ENCODE data around the gene PHF5A.
"Not testable (repeated sequence)": the region's sequence is repeated elsewhere in the genome, so short reads cannot be mapped to it uniquely, and the experiment has no call there.

The PHF5A gene

GRCh38 chr22:41487037-41487935, 18.8 kb upstream of the PHF5A start:
- DNase-seq: no peak

- no peak for DNase-seq
These were observed 16.5 kb upstream of the PHF5A start for GRCh38 chr22:41485033-41485432.

GRCh38 chr22:41482319-41482935, 13.9 kb upstream of the PHF5A start:
- DNase-seq: no peak

GRCh38 chr22:41481925-41482318, 13.4 kb upstream of the PHF5A start:
- DNase-seq: no peak

GRCh38 chr22:41481131-41481830, 12.8 kb upstream of the PHF5A start:
- no peak for DNase-seq

- peak; percentile 36 for DNase-seq
These were observed 11.9 kb upstream of the PHF5A start for GRCh38 chr22:41480397-41480735.

GRCh38 chr22:41479671-41480396, 11.3 kb upstream of the PHF5A start:
- DNase-seq: peak; percentile 45

- no peak for DNase-seq
These were observed 10.5 kb upstream of the PHF5A start for GRCh38 chr22:41478891-41479521.

GRCh38 chr22:41478473-41478872, 10.0 kb upstream of the PHF5A start:
- DNase-seq: no peak

- no peak for DNase-seq
These were observed 6.5 kb upstream of the PHF5A start for GRCh38 chr22:41474872-41475451.

GRCh38 chr22:41471568-41471967, 3.1 kb upstream of the PHF5A start:
- no peak for DNase-seq

- no peak for DNase-seq
These were observed 2.4 kb upstream of the PHF5A start for GRCh38 chr22:41470886-41471285.

- no peak for DNase-seq
These were observed 843 bp upstream of the PHF5A start for GRCh38 chr22:41469218-41469851.

GRCh38 chr22:41461901-41462300, 6.6 kb downstream of the PHF5A start:
- no peak for DNase-seq

GRCh38 chr22:41460071-41460470, 8.4 kb downstream of the PHF5A start:
- not testable (repeated sequence) for DNase-seq

GRCh38 chr22:41459431-41459830, 9.1 kb downstream of the PHF5A start:
- DNase-seq: no peak

GRCh38 chr22:41458161-41458728, 10.2 kb downstream of the PHF5A start:
- DNase-seq: no peak

GRCh38 chr22:41448189-41448808, 20.2 kb downstream of the PHF5A start:
- peak; percentile 100 for DNase-seq

GRCh38 chr22:41447435-41448188, 20.9 kb downstream of the PHF5A start:
- DNase-seq: peak; percentile 89

Data from right hindlimb (tissue), 1 donor.